ENCODE data around the gene EPHA3.

The EPHA3 gene

DNA sequence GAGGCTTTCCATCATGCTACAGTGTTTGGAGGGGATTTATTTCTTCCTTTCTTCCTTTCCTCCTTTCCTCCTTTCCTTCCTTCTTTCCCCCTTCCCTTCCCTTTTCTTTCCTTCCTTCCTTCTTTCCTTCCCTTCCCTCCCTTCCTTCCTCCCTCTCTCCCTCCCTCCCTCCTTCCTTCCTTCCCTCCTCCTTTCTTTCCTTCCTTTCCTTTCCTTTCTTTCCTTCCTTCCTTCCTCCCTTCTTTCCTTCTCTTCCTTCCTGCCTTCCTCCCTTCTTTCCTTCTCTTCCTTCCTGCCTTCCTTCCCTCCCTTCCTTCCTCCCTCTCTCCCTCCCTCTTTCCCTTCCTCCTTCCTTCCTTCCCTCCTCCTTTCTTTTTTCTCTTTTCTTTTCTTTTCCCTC is 127.2 kb downstream of the EPHA3 start:
- no peak for DNase-seq

DNA sequence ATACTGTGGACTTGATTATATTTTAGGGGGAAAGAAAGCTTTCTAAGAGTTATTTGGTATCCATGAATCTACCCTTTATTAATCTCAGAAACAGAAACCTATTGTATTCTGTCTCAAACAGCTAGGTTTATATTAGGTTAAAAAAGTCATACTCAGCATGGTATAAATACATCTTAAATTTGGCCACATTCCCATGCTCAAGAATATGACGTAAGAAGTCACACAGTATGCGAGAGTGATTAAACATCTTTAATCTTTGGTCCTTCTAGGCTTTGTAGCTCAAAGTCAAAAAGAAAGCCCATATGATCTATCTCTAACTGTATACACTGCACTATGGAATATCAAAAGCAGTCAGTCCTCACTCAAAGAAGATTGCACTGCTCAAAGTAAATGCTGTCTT is 131.4 kb downstream of the EPHA3 start:
- no peak for DNase-seq

DNA sequence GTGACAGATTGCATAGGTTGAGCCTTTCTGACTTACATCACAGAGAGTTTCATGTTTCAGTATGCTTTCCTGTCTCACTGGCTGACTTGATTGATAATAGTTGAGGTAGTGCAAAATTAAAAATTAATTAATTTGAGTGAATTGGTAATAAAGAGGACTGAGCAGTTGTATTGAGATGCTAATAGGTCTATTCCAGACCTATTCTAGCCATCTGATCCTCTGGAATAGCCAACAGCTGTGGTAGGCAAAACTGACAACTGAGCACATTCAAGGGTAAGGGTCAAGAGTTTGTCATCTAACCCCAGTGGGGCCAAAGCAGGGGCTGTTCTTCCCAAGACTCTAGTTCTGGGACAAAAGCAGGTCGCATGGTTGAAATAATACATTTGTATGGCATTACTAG is 132.4 kb downstream of the EPHA3 start:
- no peak for DNase-seq

DNA sequence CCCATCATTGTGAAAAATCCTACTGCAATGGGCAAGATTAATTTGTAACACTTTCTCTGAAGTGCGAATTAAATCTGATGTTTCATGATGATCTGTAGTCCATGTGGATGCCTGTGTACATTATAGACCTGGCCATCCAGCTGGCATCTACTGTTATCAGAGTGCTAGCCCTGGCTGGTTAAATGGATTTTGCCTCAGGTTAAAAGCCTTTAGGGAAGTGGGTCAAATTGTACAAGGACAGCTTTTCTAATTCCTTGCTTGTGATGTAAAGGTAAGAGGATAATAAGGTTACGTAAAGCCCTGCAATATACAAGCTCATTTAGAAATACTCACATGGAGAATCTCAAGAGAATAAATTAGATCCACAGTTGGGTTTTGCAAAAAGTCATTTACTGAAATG is 138.2 kb downstream of the EPHA3 start:
- no peak for DNase-seq

DNA sequence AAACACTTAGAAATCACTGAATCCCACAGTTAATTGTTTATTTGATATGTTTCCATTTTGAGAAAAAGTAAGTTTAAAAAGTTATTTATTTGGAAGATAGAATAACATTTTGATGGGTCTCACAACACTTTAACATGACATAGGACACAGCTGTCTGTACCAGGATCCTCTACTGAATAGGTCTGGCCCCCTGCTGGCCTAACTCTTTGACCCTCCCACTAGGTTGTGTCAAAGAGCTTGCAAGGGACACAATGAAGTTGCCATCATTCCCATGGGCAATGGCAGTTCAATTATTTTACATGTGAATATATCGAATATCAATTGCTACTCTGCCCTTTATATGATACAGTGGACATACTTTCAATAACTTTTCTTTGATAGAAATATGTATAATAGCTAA is 138.9 kb downstream of the EPHA3 start:
- no peak for DNase-seq

DNA sequence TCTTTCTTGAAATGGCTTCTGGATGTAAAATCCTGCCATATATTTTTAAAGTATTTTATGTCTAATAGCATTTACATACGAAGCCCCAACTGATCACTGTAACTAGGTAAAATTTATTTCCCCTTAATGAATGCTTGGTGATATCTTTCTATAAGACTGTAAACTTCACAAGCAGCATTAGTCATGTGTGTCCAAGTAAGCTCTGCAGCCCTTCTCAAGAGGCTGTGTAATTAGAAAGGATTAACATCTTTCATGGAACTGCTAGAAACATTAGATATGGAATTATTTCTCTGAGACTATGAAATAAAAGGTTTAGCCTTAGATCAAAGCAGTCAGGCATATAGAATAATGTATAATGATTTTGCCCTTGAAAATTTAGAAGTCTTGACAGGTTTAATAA is 143.3 kb downstream of the EPHA3 start:
- DNase-seq: no peak

DNA sequence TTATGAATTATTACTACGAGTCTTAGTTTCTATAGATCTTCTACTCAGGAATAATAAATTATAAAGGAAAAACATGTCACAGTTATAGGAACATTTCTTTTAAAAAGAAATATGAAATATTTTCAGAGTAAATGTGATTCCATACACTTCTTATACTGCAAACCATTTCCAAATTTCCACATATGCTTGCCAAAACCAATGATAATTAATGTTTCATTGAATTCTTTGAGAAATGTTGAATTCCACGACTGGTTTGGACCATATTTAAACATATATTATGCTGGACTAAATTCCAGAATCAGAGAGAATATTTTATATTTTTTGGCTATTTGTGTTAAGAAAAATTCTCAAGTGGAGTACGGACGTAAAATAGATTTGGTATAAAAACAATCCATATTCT is 144.6 kb downstream of the EPHA3 start:
- no peak for DNase-seq

DNA sequence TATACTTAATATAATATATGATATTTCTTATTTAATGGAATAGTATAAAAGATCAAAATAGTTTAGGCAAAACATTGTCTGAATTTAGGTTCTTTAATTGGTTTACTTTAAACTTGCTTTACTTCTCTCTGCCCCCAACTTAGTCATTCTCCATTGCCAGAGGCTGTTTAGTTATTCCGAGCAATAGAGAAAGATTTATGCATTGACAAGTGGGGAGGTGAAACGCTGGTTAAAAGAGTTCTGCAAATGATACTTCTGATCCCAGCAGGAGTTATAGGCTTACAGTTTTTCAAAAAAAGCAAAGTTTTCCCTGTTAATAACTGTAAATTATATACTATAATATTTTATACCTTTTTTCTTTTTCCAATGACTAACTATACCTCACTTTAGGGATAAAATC is 145.4 kb downstream of the EPHA3 start:
- no peak for DNase-seq

DNA sequence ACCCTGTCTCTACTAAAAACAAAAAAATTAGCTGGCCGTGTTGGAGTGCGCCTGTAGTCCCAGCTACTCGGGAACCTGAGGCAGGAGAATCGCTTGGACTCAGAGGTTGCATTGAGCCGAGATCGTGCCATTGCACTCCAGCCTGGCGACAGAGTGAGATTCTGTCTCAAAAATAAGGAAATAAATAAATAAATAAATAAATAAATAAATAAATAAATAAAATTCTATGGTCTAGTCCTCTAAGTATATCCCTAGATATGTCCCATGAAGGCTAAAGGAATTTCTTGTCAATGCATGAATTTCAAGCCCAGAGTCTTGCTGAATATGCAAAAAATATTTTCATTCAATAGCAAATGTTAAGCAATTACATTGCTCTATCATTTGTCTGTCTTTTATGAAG is 149.0 kb downstream of the EPHA3 start:
- DNase-seq: no peak

DNA sequence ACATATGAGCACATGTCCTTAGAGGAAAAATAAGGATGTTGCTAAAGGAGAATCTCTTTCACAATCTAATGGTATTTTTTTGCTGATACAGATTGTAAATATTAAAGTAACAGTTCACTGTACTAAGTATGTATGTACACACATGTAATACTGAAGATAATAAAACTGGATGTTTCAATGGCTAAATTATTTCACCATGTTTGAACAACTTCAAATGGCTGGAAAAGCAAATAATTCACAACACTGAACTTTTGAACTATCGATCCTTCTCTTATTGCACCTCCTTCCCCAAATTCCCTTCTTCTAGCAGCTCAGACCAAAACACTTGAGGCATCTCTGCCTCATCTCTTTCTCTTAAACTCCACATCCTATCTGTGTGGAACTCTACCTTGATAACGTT is 149.5 kb downstream of the EPHA3 start:
- DNase-seq: no peak

DNA sequence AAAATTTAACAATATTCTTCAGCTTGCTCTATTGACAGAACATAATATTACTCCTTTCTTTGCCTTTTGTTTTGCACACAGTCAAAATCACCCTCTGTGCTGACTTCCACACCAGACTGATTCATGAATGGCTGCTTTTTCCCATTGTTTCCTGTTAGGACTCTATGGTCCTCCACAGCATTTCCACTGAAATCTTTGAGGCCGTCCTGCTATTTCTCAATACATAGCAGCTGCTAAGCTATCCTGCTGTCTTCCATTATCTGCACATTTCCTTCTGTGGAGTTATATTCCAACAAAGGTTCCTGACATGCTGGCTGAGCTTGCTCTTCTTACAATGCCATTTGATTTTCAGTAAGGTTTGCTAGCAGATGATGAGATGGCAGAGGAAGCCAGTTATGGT is 153.3 kb downstream of the EPHA3 start:
- DNase-seq: no peak

DNA sequence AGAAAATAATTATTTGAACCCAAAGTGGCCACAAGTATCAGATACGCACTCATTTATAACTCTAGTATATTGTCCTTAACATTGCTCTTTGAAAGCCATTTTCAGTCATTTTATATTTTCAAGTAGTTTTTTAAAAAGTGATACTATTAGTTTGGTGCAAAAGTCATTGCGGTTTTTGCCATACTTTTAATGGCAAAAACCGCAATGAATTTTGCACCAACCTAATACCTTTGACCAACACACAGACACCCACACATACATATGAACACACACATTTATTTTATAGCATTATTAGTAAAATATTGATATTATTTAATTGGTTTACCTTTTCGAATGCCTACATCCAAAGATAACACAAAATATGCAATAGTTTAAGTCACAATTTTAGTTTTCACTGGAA is 154.3 kb downstream of the EPHA3 start:
- no peak for DNase-seq

DNA sequence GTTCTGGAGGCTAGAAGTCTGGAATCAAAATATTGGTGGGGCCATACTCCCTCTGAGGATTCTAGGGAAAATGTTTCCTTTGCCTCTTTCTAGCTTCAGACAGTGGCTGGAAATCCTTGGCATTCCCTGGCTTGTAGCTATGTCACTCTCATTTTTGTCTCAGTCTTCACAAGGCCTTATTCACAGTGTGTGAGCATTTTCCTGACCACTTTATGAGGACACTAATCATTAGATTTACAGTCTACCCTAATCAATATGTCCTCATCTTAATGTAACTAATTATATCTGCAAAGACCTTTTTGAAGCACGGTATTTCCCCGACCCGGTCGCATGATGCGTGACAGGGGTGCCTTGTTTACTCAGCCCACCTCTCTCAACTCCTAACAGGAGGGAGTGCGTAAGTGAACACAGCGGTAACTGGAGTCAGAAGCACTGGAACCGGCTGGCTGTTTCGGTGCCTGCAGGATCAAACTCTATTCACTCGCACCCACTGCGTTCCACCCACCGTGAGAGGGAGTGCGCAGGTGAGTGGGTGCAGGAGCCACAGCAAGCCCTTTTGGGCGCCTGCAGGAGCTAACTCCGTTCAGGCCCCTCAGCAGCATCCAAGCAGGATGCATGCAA is 155.0 kb downstream of the EPHA3 start:
- no peak for DNase-seq

DNA sequence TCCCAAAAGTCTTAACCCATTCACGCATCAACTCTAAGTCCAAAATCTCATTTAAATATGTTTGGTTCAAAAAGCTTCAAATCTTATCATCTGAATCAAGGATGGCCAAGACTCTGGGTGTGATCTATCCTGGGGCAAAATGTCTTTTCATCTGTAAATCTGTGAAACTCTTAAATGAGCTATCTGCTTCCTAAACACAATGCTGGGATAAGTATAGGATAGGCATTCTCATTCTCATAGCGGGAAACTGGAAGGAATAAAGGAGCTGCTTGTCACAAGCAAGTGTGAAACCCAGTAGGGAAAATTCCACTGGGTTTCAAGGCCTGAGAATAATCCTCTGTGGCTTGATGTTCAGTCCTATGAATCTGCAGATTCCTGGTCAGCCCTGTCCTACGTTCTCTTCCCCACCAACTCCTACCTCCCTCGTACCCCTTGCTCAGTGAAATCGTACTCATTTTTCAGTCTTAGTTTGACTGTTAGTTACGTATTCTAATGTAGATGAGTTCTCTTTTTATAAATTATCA is 156.7 kb downstream of the EPHA3 start:
- no peak for DNase-seq

DNA sequence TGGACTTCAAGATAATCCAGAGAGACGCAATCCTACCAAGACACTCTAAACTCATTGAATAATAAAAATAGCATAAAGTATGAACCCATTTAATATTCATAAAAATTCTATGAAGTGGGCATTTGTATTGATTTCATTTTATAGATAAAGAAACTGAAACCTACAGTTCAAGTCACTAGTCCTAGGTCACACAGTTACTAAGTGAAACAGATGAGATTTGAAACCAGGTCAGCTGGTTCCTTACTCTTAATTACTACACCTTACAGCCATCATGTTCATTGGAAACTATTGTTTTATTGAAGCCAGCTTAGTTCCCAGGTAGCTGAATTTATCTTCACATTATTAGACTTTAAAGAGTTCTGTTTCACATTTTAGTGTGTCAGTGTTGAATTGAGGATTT is 158.7 kb downstream of the EPHA3 start:
- no peak for DNase-seq

DNA sequence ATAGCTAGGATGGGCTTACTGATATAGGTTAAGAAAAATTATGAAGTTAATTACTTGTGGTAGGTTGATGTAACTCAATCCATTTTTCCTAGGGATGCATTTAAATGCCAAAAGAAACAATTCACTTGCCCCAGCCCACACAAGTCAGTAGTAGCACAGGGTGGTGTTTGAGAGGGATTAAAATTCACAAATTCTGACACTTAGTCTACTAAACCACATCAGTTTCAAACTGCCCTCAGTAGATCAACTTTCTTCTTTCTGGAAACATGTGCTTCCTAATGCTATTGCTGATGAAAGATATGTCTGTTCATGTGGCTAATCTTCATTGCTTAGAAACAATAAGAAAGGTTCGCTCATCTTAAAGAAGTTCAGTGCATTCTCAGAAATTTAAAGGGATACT is 160.6 kb downstream of the EPHA3 start:
- no peak for DNase-seq

DNA sequence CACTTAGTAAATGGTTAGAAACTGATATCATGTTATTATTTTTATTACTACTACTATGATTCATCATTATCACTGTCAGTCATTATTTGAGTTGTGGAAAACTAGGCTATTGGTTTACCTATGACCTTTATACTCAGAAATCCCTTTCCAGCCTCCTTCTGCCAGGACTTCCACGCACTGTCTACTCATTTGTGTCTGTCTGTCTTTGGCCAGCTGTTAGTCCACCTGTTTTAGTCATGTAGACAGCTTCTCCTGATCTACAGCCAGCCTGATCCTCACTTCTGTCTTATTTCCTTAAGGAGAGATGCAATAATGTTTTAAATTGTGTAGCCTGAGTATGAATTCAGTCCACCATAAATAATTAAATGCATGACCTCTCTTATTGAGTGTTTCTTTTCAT is 162.8 kb downstream of the EPHA3 start:
- DNase-seq: no peak

DNA sequence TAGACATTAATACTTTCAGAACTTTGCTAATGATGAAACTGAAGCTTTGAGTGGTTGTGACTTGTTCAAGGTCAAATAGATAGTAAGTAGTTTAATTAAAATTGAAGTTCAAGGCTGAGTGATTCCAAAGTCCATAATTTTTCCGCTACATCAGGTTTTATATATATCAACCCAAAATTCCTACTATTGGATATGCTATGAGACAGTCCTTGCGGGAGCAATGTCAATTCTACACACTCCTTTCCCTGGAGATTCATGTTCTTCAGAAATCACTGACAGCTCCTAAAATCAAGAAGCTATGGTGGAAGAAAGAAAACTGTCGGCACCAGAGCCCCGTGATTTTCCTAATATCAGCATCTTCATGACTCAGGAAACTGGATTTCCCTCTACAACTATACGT is 167.6 kb downstream of the EPHA3 start:
- no peak for DNase-seq

DNA sequence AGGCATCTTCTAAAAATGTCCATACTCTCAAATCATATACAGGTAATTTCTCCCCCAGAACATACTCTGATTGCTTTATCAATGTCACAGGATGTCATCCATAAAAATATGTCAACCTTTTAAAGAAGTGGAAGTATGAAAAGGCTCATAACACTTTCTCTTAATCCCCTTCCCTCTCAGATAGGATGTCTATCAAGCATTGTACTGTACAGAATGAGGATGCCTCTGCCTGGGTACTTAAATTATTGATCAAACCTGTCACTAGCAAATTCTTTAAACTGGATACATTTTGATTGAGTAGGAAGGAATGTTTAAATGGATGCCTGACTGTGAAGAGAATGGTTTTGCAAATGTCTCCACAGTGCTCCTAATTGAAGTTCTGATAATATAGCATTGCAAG is 168.7 kb downstream of the EPHA3 start:
- DNase-seq: no peak

DNA sequence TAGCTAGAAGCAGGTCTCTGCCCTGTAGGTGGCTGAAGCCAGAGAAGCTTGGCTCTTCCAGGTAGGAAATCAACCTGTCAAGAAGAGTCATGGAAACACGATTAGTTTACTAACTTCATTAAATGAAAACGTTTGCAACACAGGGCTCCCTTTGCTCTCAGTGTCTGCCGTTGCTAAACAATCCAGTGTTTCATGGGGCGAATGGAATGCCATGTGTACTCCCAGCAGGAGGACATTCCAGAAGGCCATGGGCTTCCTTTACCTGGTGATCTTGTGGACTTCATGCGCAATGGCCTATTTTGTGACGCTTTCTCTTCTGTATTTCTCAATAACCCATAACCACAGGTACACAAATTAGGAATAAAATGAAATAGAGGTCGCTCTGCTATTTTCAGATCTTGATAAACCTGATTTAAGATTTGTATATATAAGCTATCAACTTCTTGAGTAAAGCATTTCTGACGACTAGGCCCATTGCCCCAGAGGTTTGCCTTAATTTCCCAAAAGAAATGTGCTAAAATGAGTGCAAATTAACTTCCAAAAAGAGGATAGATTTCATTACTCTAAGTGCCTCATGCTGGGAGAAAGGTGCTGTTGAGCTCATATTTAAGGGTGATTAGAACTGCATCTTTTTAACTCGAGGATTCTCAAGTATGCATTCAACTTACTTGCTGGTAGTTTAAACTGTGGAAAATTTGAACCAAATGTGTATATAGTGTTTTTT is 171.0 kb downstream of the EPHA3 start:
- no peak for DNase-seq

DNA sequence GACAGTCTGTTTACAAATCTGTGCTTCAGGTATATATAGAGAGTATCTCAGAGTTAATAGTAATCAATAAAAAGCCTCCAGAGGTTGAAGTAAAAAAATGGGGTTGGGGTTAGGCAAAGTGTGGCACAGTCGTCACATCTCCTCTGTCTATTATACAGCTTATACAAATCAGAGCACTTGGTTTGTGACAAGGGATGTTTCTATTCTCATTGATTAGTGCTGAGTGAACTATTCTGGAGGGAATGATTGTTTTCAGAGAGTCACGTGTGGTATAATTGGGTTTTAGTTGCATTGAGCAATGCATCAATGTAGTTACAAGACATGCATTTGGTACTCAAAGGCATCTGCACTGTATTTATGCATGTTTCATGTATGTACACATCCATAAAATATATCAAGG is 172.9 kb downstream of the EPHA3 start:
- DNase-seq: no peak

DNA sequence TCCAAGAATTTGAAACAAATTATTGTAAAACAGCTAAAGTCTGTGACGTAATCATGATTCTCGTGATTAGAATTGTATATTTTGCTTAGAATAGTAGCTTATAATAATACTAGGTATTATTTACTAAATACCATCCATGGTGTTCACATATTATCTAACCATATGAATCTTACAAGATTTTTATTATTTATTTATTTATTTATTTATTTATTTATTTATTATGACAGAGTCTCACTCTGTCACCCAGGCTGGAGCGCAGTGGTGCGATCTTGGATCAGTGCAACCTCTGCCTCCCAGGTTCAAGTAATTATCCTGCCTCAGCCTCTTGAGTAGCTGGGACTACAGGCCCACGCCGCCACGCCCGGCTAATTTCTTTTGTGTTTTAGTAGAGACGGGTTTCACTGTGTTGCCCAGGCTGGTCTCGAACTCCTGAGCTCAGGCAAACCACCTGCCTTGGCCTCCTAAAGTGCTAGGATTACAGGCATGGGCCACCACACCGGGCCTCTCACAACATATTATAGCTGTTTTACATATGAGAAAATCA is 173.5 kb downstream of the EPHA3 start:
- DNase-seq: no peak

DNA sequence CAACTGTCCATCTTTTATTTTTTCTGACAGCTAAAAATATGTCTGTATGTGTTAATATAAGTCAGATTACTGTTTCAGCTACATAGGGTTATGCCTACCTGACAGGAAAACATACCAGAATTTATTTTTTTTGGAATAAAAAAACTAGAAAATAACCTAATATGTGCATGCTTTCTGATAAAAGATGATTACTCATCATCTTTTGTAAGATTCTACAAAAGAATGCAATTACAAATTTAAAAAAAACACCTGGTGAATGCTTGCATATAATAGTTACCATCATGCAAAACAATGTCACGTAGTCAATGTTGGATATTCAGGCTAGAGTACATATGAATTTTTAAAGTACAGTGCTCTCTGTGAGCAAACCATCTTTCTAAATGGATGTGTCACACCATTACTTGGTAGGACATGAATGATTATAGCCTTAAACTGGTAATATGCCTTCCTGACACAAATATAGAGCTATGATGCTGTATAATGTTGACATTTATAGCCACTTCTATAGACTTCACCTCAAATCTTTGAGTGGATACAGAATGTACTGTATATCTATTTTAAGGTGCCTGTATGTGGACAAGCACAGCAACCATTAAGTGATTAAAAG is 180.6 kb downstream of the EPHA3 start:
- DNase-seq: no peak

DNA sequence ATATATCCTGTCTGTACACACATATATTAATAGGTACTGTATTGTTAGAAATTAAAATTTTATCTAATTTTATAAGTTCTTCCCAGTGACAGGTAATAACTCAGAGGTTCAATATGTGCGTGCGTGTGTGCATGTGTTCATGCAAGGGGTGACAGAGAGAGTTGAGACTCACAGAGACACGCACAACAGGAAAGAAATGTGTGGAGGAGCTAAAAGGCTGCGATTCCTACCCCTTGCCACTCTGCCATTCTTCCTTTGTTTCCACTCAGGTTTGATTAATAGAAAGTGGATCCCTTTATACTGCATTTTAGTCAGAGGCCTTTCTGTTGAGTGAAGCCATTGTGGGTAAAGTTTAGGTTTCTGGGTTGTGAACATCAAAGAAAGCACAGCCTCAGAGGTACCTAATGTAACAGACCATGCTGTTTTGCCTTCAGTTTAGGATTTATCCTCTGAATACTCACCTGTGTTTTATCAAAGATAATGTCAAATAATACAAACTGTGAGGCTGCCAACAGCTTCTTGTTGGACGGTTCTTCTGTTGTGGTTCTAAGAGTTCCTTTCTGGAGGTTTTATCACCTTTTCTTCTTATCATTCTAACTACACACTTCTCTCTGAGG is 182.3 kb downstream of the EPHA3 start:
- no peak for DNase-seq
